HCT116 (cell line): ENCODE results near the gene CUX1.

ENCODE experiments used
- POLR2A ChIP-seq: IDR thresholded peaks from 2 replicates; pipeline ENCODE4 v1.7.0; 2011; ENCODE audit warnings: borderline replicate concordance; ENCODE audit not compliant: insufficient read depth, insufficient read length; ENCODE audit errors: extremely low read depth
- SP1 ChIP-seq: IDR thresholded peaks from 2 replicates; pipeline ENCODE4 v1.6.1; 2012; ENCODE audit warnings: low read depth
- SRF ChIP-seq: IDR thresholded peaks from 2 replicates; pipeline ENCODE4 v1.6.1; 2012; ENCODE audit warnings: low read depth
- TF ChIP-seq, protein P1 (sequence below), 3 experiments: fragments of 200-600 bp in 1 of 3; sonication (generic) in 1 of 3; IDR thresholded peaks in 2 of 3; conservative IDR thresholded peaks in 1 of 3; 2 replicates each; pipeline ENCODE4 v1.5.1; 2012 to 2017; ENCODE audit warnings: low read depth in 2 of 3, low read length in 2 of 3, antibody characterized with exemption in 1 of 3, borderline replicate concordance in 1 of 3, control low read depth in 1 of 3, mild to moderate bottlenecking in 1 of 3, mixed read lengths in 1 of 3, mixed run types in 1 of 3, moderate library complexity in 1 of 3; ENCODE audit not compliant: insufficient read depth in 1 of 3

DNA sequence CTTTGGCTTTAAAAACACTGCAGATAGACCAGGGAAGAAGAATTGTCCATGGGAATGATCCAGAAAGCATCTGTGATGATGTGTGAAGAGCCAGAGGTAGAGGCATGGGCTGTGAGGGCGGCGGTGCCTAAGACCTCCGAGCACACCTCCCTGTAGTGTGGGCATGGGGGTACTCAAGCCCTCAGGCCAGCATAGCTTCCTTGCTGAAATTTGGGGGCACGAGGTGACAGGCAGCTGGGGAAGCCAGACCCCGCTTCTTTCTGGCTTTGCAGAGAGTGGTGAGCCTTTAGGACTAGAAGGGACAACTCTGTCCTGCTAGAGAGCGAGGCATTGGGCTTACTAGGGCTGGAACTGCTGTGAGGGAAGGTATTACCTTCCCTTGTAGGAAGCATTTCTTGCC is 281.6 kb downstream of the CUX1 start:
- TF ChIP-seq, protein P1, sequence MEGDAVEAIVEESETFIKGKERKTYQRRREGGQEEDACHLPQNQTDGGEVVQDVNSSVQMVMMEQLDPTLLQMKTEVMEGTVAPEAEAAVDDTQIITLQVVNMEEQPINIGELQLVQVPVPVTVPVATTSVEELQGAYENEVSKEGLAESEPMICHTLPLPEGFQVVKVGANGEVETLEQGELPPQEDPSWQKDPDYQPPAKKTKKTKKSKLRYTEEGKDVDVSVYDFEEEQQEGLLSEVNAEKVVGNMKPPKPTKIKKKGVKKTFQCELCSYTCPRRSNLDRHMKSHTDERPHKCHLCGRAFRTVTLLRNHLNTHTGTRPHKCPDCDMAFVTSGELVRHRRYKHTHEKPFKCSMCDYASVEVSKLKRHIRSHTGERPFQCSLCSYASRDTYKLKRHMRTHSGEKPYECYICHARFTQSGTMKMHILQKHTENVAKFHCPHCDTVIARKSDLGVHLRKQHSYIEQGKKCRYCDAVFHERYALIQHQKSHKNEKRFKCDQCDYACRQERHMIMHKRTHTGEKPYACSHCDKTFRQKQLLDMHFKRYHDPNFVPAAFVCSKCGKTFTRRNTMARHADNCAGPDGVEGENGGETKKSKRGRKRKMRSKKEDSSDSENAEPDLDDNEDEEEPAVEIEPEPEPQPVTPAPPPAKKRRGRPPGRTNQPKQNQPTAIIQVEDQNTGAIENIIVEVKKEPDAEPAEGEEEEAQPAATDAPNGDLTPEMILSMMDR (IDR thresholded peaks at IDR 0.05 in 2 of 3, conservative IDR thresholded peaks at IDR 0.05 in 1 of 3; ENCODE audit: borderline replicate concordance in 1 of 3, insufficient read depth in 1 of 3, low read depth in 2 of 3, low read length in 2 of 3): no peak
- no peak for TF ChIP-seq POLR2A
- no peak for TF ChIP-seq SP1
- TF ChIP-seq SRF: no peak
